ENCODE data around the gene PLCH2.
A peak's percentile ranks its signal among the peaks of the same experiment; 100 is the strongest.

Gene PLCH2

GRCh38 chr1:2514863-2515762 lies 39.0 kb downstream of the PLCH2 start:
- Histone ChIP-seq H3K27ac (no peak overlapping the region), H4K20me1 (peaks cover 43 to 97% (median 90%) of the 10 kb centered on the region in 11 experiments; a peak in 21 of 22 replicates), H3K27me3 (no peaks in the 10 kb centered on the region), H3K9me3 (replicated peaks in 1 of 11) (no peaks in the 10 kb centered on the region), H3K4me1 (peaks cover 0 to 41% (median 35%) of the 10 kb centered on the region in 10 experiments; a peak in 18 of 20 replicates), H3K4me3 (no peak overlapping the region), H3K4me2 (no peak overlapping the region), H3K9ac (no peak overlapping the region), H3K36me3 (peaks cover 87 to 97% (median 96%) of the 10 kb centered on the region in 11 experiments)
- TF ChIP-seq Cebpa-rat (IDR thresholded peaks at IDR 0.05) = no peak

DNA sequence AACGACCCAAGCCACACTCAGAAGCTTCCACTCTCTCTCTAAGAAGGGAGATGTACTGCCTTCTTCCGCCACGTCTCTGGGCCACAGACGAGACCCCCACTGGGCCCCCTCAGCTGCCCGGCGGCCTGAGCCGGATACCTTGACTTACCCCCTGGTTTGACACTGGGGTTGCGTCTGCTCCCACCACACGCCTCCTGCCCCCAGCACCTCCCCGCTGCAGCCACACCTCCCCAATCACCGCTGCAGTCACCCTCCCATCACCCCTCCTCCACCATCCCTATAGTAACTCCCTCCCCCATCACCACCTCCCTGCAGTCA lies 39.6 kb downstream of the PLCH2 start:
- Histone ChIP-seq H3K4me1 (peaks cover 0 to 46% (median 39%) of the 10 kb centered on the region in 10 experiments; a peak in 18 of 20 replicates), H3K4me2 (no peak overlapping the region), H3K36me3 (peaks cover 84 to 95% (median 94%) of the 10 kb centered on the region in 11 experiments), H3K27ac (no peak overlapping the region), H3K9ac (no peak overlapping the region), H3K27me3 (no peaks in the 10 kb centered on the region), H3K9me3 (replicated peaks in 1 of 11) (no peaks in the 10 kb centered on the region), H3K4me3 (no peak overlapping the region), H4K20me1 (peaks cover 43 to 97% (median 90%) of the 10 kb centered on the region in 11 experiments; a peak in 21 of 22 replicates)
- no peak for TF ChIP-seq Cebpa-rat (IDR thresholded peaks at IDR 0.05)

DNA sequence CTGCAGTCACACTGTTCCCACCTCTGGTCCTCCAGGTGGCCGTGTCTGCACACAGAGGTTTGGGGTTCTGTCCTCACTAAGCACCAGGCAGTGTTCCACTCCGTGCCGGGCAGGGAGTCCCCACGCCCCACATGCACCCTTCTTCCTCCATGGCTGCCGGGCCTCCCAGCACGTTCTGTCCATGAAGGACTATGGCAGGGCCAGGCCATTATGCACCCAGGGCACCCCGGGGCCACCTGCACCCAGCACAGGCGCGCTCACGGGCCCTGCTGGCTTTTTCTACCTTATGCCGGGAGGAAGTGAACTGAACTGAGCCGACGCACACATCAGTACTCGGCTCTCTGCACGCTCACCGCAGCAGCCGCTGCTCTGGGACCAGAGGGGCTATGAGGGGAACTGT lies 40.0 kb downstream of the PLCH2 start:
- peaks cover 84 to 95% (median 94%) of the 10 kb centered on the region in 11 experiments for H3K36me3 ChIP-seq
- no peak overlapping the region for H3K9ac ChIP-seq
- TF ChIP-seq Cebpa-rat (IDR thresholded peaks at IDR 0.05) = no peak
- peaks cover 0 to 50% (median 43%) of the 10 kb centered on the region in 10 experiments; a peak in 18 of 20 replicates for H3K4me1 ChIP-seq
- H3K4me2 ChIP-seq = no peak overlapping the region
- H3K4me3 ChIP-seq = no peak overlapping the region
- H4K20me1 ChIP-seq = peaks cover 47 to 97% (median 91%) of the 10 kb centered on the region in 11 experiments
- H3K9me3 ChIP-seq (replicated peaks in 1 of 11) = no peaks in the 10 kb centered on the region
- H3K27me3 ChIP-seq = no peaks in the 10 kb centered on the region
- no peak overlapping the region for H3K27ac ChIP-seq

GRCh38 chr1:2516946-2517345 lies 40.9 kb downstream of the PLCH2 start:
- Histone ChIP-seq H3K4me3 (no peak overlapping the region), H3K27me3 (no peaks in the 10 kb centered on the region), H3K27ac (no peak overlapping the region), H3K9me3 (replicated peaks in 1 of 11) (no peaks in the 10 kb centered on the region), H3K36me3 (peaks cover 81 to 95% (median 93%) of the 10 kb centered on the region in 11 experiments), H3K4me2 (peak overlapping the region in 7 of 11 experiments; percentile 62 to 87 (median 77); a peak in 12 of 22 replicates), H3K4me1 (peaks cover 0 to 58% (median 51%) of the 10 kb centered on the region in 10 experiments; a peak in 18 of 20 replicates), H3K9ac (peak overlapping the region in 4 of 11 experiments; percentile 12 to 41 (median 22); a peak in 3 of 22 replicates), H4K20me1 (peaks cover 56 to 97% (median 91%) of the 10 kb centered on the region in 11 experiments)
- TF ChIP-seq Cebpa-rat (IDR thresholded peaks at IDR 0.05) = no peak

DNA sequence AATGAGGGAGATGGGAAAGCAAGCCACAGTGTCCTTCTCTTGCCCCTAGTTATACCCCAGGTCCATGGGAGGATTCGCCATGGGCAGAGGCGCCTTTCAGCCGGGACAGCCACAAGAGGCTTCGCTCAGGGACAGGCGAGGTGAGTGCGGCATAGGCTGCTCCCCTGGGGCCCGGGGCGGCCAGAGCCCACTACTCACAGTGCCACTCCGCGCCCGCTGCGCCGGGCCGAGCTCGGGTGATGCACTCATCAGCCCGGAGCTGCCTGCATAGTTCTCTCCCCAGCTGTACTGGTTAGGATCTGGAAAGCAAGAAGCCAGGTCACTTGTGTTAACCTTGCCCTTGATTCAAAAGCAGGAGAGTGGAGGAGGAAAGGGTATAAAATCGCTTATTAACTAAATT lies 41.9 kb downstream of the PLCH2 start:
- Histone ChIP-seq H3K4me2 (peak overlapping the region in 8 of 11 experiments; percentile 39 to 87 (median 75); a peak in 16 of 22 replicates), H3K9me3 (replicated peaks in 1 of 11) (no peaks in the 10 kb centered on the region), H3K27ac (no peak overlapping the region), H4K20me1 (peaks cover 66 to 97% (median 91%) of the 10 kb centered on the region in 11 experiments), H3K27me3 (no peaks in the 10 kb centered on the region), H3K9ac (0 out of 22 replicates have a peak overlapping the region, but pooled peaks of 2 of the 11 experiments have one; percentile 12 to 14), H3K36me3 (peaks cover 71 to 91% (median 83%) of the 10 kb centered on the region in 11 experiments), H3K4me3 (no peak overlapping the region), H3K4me1 (peaks cover 0 to 68% (median 60%) of the 10 kb centered on the region in 10 experiments; a peak in 18 of 20 replicates)
- no peak for TF ChIP-seq Cebpa-rat (IDR thresholded peaks at IDR 0.05)

DNA sequence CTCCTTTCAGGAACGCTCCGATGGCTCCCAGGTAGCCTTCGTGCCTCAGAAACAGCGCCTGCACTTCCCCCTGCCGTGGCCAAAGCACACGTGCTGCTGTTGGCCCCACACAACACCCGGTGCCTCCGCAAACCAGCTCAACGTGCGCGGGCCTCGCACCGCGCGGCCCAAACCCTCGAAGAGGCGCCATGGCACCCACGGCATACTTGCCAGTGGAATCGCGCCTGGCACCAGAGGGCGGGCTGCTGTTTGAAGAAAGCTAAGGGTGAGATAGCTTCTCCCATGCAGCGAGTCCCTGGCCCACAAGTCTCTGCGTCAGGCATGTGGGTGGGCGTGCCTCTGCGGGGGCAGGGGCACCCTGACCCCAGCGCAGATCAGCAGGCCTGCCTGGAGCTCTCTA lies 42.4 kb downstream of the PLCH2 start:
- peaks cover 65 to 88% (median 77%) of the 10 kb centered on the region in 11 experiments for H3K36me3 ChIP-seq

GRCh38 chr1:2519029-2519685 lies 43.1 kb downstream of the PLCH2 start:
- H3K27ac ChIP-seq = peak overlapping the region in 3 of 11 experiments; percentile 22 to 49 (median 23); a peak in 2 of 22 replicates
- peak overlapping the region in 2 of 10 experiments; percentile 6 to 11; a peak in 1 of 20 replicates for H3K4me3 ChIP-seq
- peaks cover 8 to 80% (median 72%) of the 10 kb centered on the region in 10 experiments for H3K4me1 ChIP-seq
- H4K20me1 ChIP-seq = peaks cover 71 to 97% (median 93%) of the 10 kb centered on the region in 11 experiments
- no peak for TF ChIP-seq Cebpa-rat (IDR thresholded peaks at IDR 0.05)
- no peaks in the 10 kb centered on the region for H3K27me3 ChIP-seq
- peak overlapping the region in 7 of 11 experiments; percentile 5 to 38 (median 28); a peak in 6 of 22 replicates for H3K9ac ChIP-seq
- H3K36me3 ChIP-seq = peaks cover 59 to 86% (median 71%) of the 10 kb centered on the region in 11 experiments
- H3K4me2 ChIP-seq = peak overlapping the region in 10 of 11 experiments; percentile 7 to 87 (median 75); a peak in 18 of 22 replicates
- no peaks in the 10 kb centered on the region for H3K9me3 ChIP-seq (replicated peaks in 1 of 11)

More for the DNA sequence above, 42.4 kb downstream of the PLCH2 start:
- Histone ChIP-seq H3K4me2 (peak overlapping the region in 8 of 11 experiments; percentile 39 to 87 (median 75); a peak in 16 of 22 replicates), H3K27me3 (no peaks in the 10 kb centered on the region), H3K9ac (0 out of 22 replicates have a peak overlapping the region, but pooled peaks of 2 of the 11 experiments have one; percentile 12 to 27), H3K4me1 (peaks cover 1 to 74% (median 66%) of the 10 kb centered on the region in 10 experiments), H3K4me3 (no peak overlapping the region), H3K27ac (no peak overlapping the region; a peak in 1 of 22 replicates), H4K20me1 (peaks cover 70 to 97% (median 91%) of the 10 kb centered on the region in 11 experiments), H3K9me3 (replicated peaks in 1 of 11) (no peaks in the 10 kb centered on the region)
- TF ChIP-seq Cebpa-rat (IDR thresholded peaks at IDR 0.05) = no peak

- H3K27me3 ChIP-seq = no peaks in the 10 kb centered on the region
- peak overlapping the region in 2 of 10 experiments; percentile 6 to 11; a peak in 1 of 20 replicates for H3K4me3 ChIP-seq
- peaks cover 57 to 83% (median 67%) of the 10 kb centered on the region in 11 experiments for H3K36me3 ChIP-seq
- peak overlapping the region in 8 of 11 experiments; percentile 5 to 38 (median 28); a peak in 7 of 22 replicates for H3K9ac ChIP-seq
- no peak for TF ChIP-seq Cebpa-rat (IDR thresholded peaks at IDR 0.05)
- peak overlapping the region; percentile 7 to 87 (median 73); a peak in 20 of 22 replicates for H3K4me2 ChIP-seq
- H3K9me3 ChIP-seq (replicated peaks in 1 of 11) = no peaks in the 10 kb centered on the region
- peaks cover 77 to 100% (median 98%) of the 10 kb centered on the region in 11 experiments for H4K20me1 ChIP-seq
- peaks cover 13 to 86% (median 78%) of the 10 kb centered on the region in 10 experiments for H3K4me1 ChIP-seq
- peak overlapping the region in 3 of 11 experiments; percentile 22 to 49 (median 23); a peak in 2 of 22 replicates for H3K27ac ChIP-seq
Observed at GRCh38 chr1:2519729-2520128, 43.6 kb downstream of the PLCH2 start.

Measured in BLaER1 treated with 17β-estradiol and CSF1 and Interleukin-3, amounts not matched to agents 10 nM and 100 nM (cell line).